IPS-15b (cell line): ENCODE results near the gene CHD5.

Source experiments
- H3K27me3 ChIP-seq: one replicate; pipeline ENCODE4 v1.6.1; 2013; ENCODE audit warnings: low read length; ENCODE audit not compliant: control insufficient read depth, insufficient read depth
- H3K36me3 ChIP-seq: one replicate; pipeline ENCODE4 v1.6.1; 2013; ENCODE audit warnings: low read length; ENCODE audit not compliant: control insufficient read depth, insufficient read depth
- H3K4me1 ChIP-seq: one replicate; pipeline ENCODE4 v1.6.1; 2013; ENCODE audit warnings: mild to moderate bottlenecking, low read length; ENCODE audit not compliant: control insufficient read depth, insufficient read depth
- H3K4me3 ChIP-seq: one replicate; pipeline ENCODE4 v1.5.1; 2013; ENCODE audit warnings: low read depth, low read length
- H3K9ac ChIP-seq: one replicate; pipeline ENCODE4 v1.6.1; 2013; ENCODE audit warnings: low read depth, mild to moderate bottlenecking, low read length
- H3K9me3 ChIP-seq: one replicate; pipeline ENCODE4 v1.6.1; 2013; ENCODE audit warnings: mild to moderate bottlenecking, low read length; ENCODE audit not compliant: control insufficient read depth, insufficient read depth

Gene CHD5

DNA sequence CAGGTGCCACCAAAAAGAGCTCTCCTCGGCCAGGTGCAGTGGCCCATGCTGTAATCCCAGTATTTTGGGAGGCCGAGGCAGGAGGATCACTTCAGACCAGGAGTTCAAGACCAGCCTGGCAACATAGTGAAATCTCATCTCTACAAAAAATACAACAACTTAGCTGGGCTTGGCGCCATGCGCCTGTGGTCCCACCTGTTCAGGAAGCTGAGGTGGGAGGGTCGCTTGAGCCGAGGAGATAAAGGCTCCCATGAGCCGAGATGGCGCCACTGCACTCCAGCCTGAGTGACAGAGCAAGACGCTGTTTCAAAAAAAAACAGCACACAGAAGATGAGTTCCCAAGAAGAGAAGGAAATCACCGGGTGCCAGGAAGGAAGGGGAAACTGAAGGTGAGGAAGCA, 67.0 kb downstream of the CHD5 start:
- no peaks in the 10 kb centered on the region for H3K36me3 ChIP-seq
- no peaks in the 10 kb centered on the region for H3K27me3 ChIP-seq
- no peak overlapping the region for H3K4me3 ChIP-seq
- no peaks in the 10 kb centered on the region for H3K9me3 ChIP-seq
- no peaks in the 10 kb centered on the region for H3K4me1 ChIP-seq
- H3K9ac ChIP-seq = no peak overlapping the region

DNA sequence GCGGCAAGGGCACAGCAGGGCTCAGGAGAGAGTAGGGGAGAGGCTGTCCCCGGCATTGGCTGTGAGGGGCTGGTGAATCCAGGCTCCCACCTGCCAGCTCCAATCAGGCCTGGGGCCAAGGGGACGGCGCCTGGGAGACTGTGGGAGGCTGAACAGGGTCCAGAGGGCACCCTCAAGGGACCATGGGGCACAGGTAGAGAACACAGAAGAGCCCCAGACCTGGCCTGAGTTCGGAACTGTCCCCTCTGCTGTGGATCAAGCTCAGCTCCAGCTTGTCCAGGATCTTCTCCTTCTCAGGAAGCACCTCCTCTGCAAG, 67.5 kb downstream of the CHD5 start:
- H3K4me3 ChIP-seq = no peak overlapping the region
- no peak overlapping the region for H3K9ac ChIP-seq
- no peaks in the 10 kb centered on the region for H3K27me3 ChIP-seq
- no peaks in the 10 kb centered on the region for H3K4me1 ChIP-seq
- no peaks in the 10 kb centered on the region for H3K9me3 ChIP-seq
- H3K36me3 ChIP-seq = no peaks in the 10 kb centered on the region

DNA sequence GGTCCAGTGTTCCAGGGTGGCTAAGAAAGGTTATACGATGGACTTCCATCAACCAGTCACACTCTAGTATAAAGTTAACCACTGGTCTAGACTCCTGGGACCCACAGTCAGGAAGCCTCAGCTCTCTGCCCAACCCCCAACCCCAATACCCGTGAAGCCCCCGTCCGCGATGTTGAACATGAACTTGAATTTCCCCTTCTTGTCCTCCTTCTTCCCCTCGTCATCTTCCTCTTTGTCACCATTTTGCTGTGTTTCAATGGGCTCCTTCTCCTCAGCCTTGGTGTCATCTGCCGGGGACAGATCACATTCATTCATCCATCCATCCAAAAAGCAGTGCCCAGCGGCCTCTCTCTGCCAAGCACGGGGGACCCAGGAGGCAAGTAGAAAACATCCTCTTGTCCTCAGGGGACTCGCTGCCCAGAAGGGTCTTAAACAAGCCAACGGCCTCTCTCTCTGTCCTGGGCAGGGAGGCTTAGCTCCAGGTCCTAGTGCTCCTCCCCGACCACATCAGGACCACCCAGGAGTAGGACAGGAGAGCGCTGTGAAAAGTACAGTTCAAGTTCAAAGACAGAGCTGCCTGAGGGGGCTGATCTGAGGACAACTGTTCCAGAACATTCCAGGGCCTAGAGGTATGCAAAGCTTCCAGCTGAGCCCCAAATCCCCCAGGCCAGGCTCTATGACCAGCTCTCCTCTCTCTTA, 68.0 kb downstream of the CHD5 start:
- Histone ChIP-seq H3K4me1 (no peaks in the 10 kb centered on the region), H3K4me3 (no peak overlapping the region), H3K27me3 (no peaks in the 10 kb centered on the region), H3K9me3 (no peaks in the 10 kb centered on the region), H3K36me3 (no peaks in the 10 kb centered on the region), H3K9ac (no peak overlapping the region)

DNA sequence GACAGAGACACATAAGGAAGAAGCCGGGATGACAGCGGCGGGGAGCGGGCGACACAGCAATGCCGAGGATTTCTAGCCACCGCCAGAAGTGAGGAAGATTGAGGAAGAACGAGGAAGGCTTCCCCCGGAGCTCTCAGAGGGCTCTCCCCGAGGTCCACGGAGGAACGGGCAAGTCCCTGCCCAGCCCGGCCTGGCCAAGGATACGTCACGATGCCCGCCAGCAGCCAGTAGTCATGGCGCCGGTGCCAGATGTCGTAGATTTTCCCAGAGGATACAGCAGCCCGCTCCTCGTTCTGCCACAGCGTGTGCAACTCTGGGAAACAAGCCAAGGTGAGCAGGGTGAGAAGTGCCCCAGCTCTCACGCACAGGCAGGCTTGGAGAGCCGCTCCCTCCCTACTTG, 68.5 kb downstream of the CHD5 start:
- Histone ChIP-seq H3K4me3 (no peak overlapping the region), H3K36me3 (no peaks in the 10 kb centered on the region), H3K4me1 (no peaks in the 10 kb centered on the region), H3K9me3 (no peaks in the 10 kb centered on the region), H3K9ac (no peak overlapping the region), H3K27me3 (no peaks in the 10 kb centered on the region)

DNA sequence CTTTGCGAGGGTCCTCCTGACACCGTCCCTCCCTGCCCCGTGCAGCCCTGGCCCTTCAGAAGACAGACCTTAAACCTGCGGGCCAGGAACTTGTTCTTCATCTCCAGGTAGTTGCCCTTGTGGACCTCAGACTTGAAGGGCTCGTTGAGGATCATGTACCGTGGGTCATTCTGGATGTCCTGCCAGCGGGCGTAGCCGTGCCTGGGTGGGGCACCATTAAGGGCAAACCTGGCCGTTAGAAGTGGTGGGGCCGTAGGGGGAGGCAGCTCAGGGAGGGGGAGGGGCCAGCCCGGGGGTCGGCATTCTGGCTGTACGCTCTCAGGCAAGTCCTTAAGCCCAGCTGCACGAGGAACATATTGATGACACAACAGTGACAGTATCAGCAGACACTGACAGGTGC, 69.8 kb downstream of the CHD5 start:
- no peaks in the 10 kb centered on the region for H3K4me1 ChIP-seq
- no peaks in the 10 kb centered on the region for H3K36me3 ChIP-seq
- H3K4me3 ChIP-seq = no peak overlapping the region
- no peak overlapping the region for H3K9ac ChIP-seq
- no peaks in the 10 kb centered on the region for H3K9me3 ChIP-seq
- H3K27me3 ChIP-seq = no peaks in the 10 kb centered on the region

DNA sequence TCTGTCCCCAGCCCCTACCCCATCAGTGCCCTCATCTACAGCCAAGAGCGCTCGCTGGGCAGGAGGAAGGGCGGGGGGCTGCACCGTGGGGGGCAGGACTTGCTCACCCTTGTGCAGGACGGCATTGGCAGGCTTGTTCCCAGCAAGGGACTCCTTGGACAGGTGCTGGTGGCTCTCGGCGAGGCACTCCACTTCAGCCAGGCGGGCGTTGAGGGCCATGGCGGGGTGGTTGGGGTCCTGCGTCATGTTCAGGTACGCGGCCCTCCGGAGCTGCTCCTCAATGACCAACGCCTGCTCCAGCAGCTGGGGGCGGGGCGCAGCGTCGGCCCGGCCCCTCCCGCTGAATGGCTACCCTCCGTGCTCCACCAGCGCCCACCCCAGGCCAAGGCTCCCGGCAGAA, 70.4 kb downstream of the CHD5 start:
- Histone ChIP-seq H3K27me3 (no peaks in the 10 kb centered on the region), H3K36me3 (no peaks in the 10 kb centered on the region), H3K9me3 (no peaks in the 10 kb centered on the region), H3K4me1 (no peaks in the 10 kb centered on the region), H3K4me3 (no peak overlapping the region), H3K9ac (no peak overlapping the region)

DNA sequence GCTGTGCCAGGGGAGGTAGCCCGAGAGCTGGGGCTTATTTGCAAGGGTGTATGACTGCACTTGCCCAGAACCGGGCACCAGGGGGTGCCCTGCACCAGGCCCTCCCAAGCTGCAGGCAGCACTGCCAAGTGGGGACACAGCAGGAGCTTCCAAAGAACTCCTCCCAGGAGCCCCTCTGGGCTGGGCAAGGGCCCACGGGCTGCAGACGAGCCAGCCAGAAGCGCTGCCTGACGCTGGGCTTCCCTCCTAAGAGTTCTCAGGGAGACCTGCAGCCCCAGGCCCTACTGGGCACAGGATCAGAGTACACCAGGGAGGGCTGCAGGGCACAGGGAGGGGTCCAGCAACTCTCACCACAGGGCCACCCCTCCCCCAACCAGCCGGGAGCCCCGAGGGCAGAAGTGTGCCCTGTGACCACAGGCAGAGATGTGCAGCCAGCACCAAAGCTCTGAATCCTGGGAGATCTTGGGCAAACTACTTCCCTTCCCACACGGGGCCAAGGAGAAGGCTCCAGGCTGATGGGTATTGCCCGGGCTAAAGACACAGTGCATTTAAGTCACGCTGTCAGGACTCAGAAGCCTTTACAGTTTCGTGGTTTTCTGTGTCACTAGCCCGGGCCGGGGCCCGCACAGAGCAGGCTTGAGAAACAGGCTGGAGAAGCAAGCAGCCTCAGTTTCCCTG, 71.0 kb downstream of the CHD5 start:
- Histone ChIP-seq H3K4me1 (no peaks in the 10 kb centered on the region), H3K27me3 (no peaks in the 10 kb centered on the region), H3K36me3 (no peaks in the 10 kb centered on the region), H3K9me3 (no peaks in the 10 kb centered on the region), H3K4me3 (no peak overlapping the region), H3K9ac (no peak overlapping the region)

DNA sequence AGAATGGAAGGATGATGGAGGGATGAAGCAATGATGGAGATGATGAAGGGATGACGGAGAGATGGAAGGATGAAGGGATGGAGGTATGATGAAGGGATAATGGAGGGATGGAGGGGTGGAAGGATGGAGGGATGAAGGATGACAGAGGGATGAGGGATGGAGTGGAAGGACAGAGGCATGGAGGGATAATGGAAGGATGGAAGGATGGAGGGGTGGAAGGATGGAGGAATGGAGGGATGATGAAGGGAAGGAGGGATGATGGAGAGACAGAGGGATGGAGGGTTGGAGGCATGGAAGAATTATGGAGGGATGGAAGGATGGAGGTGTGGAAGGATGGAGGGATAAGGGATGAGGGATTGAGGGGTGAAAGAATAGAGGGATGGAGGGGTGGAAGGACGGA, 71.6 kb downstream of the CHD5 start:
- no peaks in the 10 kb centered on the region for H3K27me3 ChIP-seq
- H3K4me3 ChIP-seq = no peak overlapping the region
- no peaks in the 10 kb centered on the region for H3K4me1 ChIP-seq
- no peaks in the 10 kb centered on the region for H3K36me3 ChIP-seq
- H3K9me3 ChIP-seq = no peaks in the 10 kb centered on the region
- H3K9ac ChIP-seq = no peak overlapping the region

DNA sequence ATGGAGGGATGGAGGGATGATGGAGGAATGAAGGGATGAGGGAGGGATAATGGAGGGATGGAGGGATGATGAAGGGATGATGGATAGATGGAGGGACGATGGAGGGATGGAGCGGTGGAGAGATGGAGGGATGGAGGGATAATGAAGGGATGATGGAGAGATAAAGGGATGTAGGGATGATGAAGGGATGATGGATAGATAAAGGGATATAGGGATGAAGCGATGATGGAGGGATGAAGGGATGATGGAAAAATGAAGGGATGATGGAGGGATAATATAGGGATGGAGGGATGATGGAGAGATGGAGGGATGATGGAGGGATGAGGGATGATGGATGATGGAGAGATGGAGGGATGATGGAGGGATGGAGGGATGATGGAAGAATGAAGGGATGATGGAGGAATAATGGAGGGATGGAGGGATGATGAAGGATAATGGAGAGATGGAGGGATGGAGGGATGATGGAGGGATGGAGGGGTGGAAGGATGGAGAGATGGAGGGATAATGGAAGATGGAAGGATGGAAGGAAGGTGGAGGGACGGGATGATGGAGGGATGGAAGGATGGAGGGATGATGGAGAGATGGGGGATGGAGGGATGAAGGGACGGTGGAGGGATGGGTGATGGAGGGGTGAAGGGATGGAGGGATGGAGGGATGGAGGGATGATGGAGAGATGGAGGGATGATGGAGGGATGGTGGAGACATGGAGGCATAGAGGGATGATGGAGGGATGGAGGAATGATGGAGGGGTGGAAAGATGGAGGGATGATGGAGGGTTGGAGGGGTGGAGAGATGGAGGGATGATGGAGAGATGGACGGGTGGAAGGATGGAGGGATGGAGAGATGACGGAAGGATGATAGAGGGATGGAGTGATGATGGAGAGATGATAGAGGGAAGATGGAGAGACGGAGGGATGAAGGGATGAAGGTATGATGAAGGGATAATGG, 72.4 kb downstream of the CHD5 start:
- Histone ChIP-seq H3K4me3 (no peak overlapping the region), H3K36me3 (no peaks in the 10 kb centered on the region), H3K4me1 (no peaks in the 10 kb centered on the region), H3K9me3 (no peaks in the 10 kb centered on the region), H3K27me3 (no peaks in the 10 kb centered on the region), H3K9ac (no peak overlapping the region)

DNA sequence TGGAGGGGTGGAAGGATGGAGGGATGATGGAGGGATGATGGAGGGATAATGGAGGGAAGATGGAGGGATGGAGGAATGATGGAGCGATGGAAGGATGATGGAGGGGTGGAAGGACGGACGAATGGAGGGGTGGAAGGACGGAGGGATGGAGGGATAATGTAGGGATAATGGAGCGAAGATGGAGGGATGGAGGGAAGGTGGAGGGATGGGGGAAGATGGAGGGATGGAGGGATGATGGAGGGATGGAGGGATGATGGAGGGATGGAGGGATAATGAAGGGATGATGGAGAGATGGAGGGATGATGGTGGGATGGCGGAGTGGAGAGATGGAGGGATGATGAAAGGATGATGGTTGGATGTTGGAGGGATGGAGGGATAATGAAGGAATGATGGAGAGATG, 73.1 kb downstream of the CHD5 start:
- H3K9me3 ChIP-seq = no peaks in the 10 kb centered on the region
- H3K9ac ChIP-seq = no peak overlapping the region
- H3K36me3 ChIP-seq = no peaks in the 10 kb centered on the region
- H3K4me1 ChIP-seq = no peaks in the 10 kb centered on the region
- no peaks in the 10 kb centered on the region for H3K27me3 ChIP-seq
- H3K4me3 ChIP-seq = no peak overlapping the region

DNA sequence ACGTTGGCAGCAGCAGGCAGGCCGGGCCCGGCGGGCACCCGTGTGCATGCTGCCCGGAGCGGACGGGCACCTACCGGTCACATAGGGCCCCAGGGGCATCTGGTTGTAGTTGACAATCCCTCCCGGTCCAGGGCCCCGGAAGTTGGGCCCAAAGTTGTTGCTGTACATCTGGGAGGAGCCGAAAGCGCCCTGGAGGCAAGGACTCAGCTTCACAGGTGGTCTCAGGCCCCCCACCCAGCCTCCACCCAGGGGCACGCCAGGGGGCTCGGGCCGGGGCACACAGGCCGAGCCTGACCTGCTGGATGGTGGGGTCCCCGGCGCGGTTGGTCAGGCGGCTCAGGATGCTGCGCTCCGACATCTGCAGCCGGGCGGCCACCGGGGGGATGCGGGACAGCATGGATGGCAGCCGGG, 73.8 kb downstream of the CHD5 start:
- Histone ChIP-seq H3K4me1 (no peaks in the 10 kb centered on the region), H3K9ac (no peak overlapping the region), H3K36me3 (no peaks in the 10 kb centered on the region), H3K27me3 (no peaks in the 10 kb centered on the region), H3K4me3 (no peak overlapping the region), H3K9me3 (no peaks in the 10 kb centered on the region)

DNA sequence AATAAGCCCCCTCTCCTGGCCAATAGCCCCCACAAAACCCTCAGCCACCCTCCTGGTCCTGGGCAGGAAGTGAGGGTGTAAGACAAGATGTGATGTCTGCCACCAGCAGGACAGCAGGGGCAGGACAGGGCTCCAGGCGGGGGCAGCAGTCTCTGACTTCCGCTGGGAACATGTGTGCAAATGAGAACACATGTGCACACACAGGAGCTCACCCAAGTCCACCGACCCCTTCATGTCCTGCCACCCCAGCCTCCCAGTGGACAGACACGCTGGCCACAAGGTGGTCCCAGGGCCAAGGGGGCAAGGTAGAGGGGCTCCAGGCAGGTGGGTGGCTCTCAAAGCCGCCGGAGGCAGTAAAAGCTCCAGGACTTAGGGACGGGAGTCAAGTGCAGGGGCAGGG, 74.4 kb downstream of the CHD5 start:
- H3K36me3 ChIP-seq = no peaks in the 10 kb centered on the region
- H3K9me3 ChIP-seq = no peaks in the 10 kb centered on the region
- H3K4me3 ChIP-seq = no peak overlapping the region
- no peaks in the 10 kb centered on the region for H3K27me3 ChIP-seq
- no peak overlapping the region for H3K9ac ChIP-seq
- H3K4me1 ChIP-seq = no peaks in the 10 kb centered on the region
